Heart right ventricle (tissue), 16 donors: ENCODE data around the gene ABCC4. TPM values are rescaled to one million over a fixed set of nuclear protein-coding genes. Genes with fewer than 3 reads are reported as not detected.
A peak's percentile ranks its signal among the peaks of the same experiment; 100 is the strongest.

Experiments
- ATAC-seq, 8 donors: fragments of 200-7000 bp; cut with Tn5 transposase; one replicate each; pipeline ENCODE4 v1.9.1; 2020; ENCODE audit warnings: mild to moderate bottlenecking in 8 of 8, moderate library complexity in 8 of 8, moderate number of reproducible peaks in 1 of 8
- DNase-seq, 2 donors: peaks; one replicate each; pipeline ENCODE4 v3.0.0-alpha.2; 2020
- H3K27ac ChIP-seq, 10 donors: fragments of 200-600 bp; sonication (generic) in 2 of 10; one replicate each; pipeline versions ENCODE4 v1.5.0 to v1.8.0; 2020 to 2022; ENCODE audit warnings: mild to moderate bottlenecking in 3 of 10
- H3K27me3 ChIP-seq, 7 donors: fragments of 200-600 bp; one replicate each; pipeline ENCODE4 v1.8.0; 2021 to 2022; ENCODE audit warnings: mild to moderate bottlenecking in 2 of 7
- H3K36me3 ChIP-seq, 9 donors: fragments of 200-600 bp; sonication (generic) in 1 of 9; one replicate each; pipeline versions ENCODE4 v1.5.0 to v1.8.0; 2020 to 2022; ENCODE audit warnings: mild to moderate bottlenecking in 2 of 9
- H3K4me1 ChIP-seq, 9 donors: fragments of 200-600 bp; sonication (generic) in 1 of 9; one replicate each; pipeline versions ENCODE4 v1.5.0 to v1.8.0; 2020 to 2022; ENCODE audit warnings: mild to moderate bottlenecking in 4 of 9
- H3K4me3 ChIP-seq, 10 donors: fragments of 200-600 bp; sonication (generic) in 2 of 10; one replicate each; pipeline versions ENCODE4 v1.5.0 to v1.8.0; 2020 to 2022; ENCODE audit warnings: mild to moderate bottlenecking in 7 of 10, moderate library complexity in 2 of 10
- H3K9me3 ChIP-seq, 11 donors: fragments of 200-600 bp in 10 of 11; sonication (generic) in 2 of 11; one replicate each; pipeline versions ENCODE4 v1.5.0 to v1.8.0; 2013 to 2022; ENCODE audit warnings: mild to moderate bottlenecking in 2 of 11, control low read depth in 1 of 11, moderate library complexity in 1 of 11
- WGBS, 2 donors: extraction: QIAGEN DNeasy Blood & Tissue Kit; methylation state at CpG; one replicate each; pipeline ENCODE4 v1.1.7; 2013; ENCODE audit warnings: inconsistent platforms in 1 of 2; 5-methylcytosine and 5-hydroxymethylcytosine counted together
- intact Hi-C, 10 donors: fragments of 100-400 bp; cut with DNase I; formaldehyde crosslinking; loops; one replicate each; pipeline versions ENCODE4 v1.11.1 to v1.14.2; 2022
- polyA plus RNA-seq, 2 donors: library from polyadenylated mRNA; stranded (reverse); fragments of 200-250 nt; gene quantifications; one replicate each; pipeline ENCODE4 v1.2.3, GENCODE V29; 2013
- total RNA-seq, 10 donors: library from RNA; stranded (reverse); fragmentation: NEBNext Ultra II Directional in 3 of 10; extraction: Animal tissue kit (Norgen Biotek cat#: 25700) in 3 of 10; gene quantifications; one replicate each; pipeline versions ENCODE4 v1.2.1 to v1.2.4, GENCODE V29; 2021 to 2023
- TF ChIP-seq, protein P1 (sequence below), 9 donors: fragments of 200-600 bp; sonication (generic) in 2 of 9; IDR thresholded peaks; one replicate each; pipeline versions ENCODE4 v1.5.0 to v1.8.0; 2021 to 2022; ENCODE audit warnings: antibody characterized with exemption in 9 of 9, mild to moderate bottlenecking in 5 of 9, moderate library complexity in 1 of 9
- donor health status: Arrhythmogenic right ventricular cardiomyopathy.
- donor health status: ischemic (EF 13 %, LVEDD 7.1; RV severe dilation, severe dysfunction).
- donor health status: healthy with polysubstance abuse.
- donor health status: DM: no; HTN: yes; CAD: no.
- donor health status: DM: no; HTN: no; CAD: no.
- donor health status: ischemic (EF 25% LVEDD 6.9; RV normal size, moderate dysfunction).
- donor health status: ischemic (EF 25% LVEDD 5.7; RV mildly dilated, moderate dysfunction).
- donor health status: healthy.
- donor health status: DM: yes; HTN: yes; CAD: no.
- donor health status: Ischemic cardiomyopathy.
- donor health status: ischemic (EF 35%, LVEDD 5.7; RV mildly dilated, moderate dysfunction).
- donor health status: nonischemic (EF 11% LVEDD 7.7; RV severe dilation, severe dysfunction).
- donor health status: DM: yes; HTN: yes; CAD: no.
- donor health status: PGD.
- donor health status: ischemic (EF 29% LVEDD 5.4; RV normal size, mild dysfunction).
- donor health status: nonischemic (EF 23%, LVEDD 6.1; RV moderate dilation, normal function).

Gene ABCC4
- total and polyA plus RNA-seq, 12 donors: 1.1 to 6.7 (median 3.9) TPM

DNA sequence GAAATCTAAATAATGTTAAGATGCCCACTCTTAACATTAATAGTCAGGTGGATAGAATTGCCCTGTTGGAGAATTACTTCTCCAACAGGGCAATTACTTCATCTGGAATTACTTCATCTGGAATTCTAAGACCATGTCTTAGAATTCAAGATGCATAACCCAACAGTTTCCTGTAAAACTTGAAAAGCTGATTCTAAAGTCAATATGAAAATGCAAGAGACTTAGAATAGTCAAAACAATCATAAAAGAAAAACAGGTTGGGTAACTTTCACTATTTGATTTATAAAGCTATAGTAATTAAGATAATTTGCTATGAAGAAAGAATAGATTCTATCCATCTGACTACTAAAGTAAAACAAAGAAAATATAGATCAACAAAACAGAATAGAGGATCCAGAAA lies 75.2 kb downstream of the ABCC4 start:
- Histone ChIP-seq H3K9me3 (no peaks in the 10 kb centered on the region), H3K27ac (peak overlapping the region in 2 of 10 donors; percentile 48 to 77), H3K36me3 (no peaks in the 10 kb centered on the region), H3K4me1 (peaks cover 0 to 20% (median 0%) of the 10 kb centered on the region in 9 donors), H3K4me3 (no peak overlapping the region), H3K27me3 (no peaks in the 10 kb centered on the region)
- no peak for DNase-seq
- ATAC-seq: no peak
- intact Hi-C loops: no loop called here
- TF ChIP-seq, protein P1, sequence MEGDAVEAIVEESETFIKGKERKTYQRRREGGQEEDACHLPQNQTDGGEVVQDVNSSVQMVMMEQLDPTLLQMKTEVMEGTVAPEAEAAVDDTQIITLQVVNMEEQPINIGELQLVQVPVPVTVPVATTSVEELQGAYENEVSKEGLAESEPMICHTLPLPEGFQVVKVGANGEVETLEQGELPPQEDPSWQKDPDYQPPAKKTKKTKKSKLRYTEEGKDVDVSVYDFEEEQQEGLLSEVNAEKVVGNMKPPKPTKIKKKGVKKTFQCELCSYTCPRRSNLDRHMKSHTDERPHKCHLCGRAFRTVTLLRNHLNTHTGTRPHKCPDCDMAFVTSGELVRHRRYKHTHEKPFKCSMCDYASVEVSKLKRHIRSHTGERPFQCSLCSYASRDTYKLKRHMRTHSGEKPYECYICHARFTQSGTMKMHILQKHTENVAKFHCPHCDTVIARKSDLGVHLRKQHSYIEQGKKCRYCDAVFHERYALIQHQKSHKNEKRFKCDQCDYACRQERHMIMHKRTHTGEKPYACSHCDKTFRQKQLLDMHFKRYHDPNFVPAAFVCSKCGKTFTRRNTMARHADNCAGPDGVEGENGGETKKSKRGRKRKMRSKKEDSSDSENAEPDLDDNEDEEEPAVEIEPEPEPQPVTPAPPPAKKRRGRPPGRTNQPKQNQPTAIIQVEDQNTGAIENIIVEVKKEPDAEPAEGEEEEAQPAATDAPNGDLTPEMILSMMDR (IDR thresholded peaks at IDR 0.05): no peak

DNA sequence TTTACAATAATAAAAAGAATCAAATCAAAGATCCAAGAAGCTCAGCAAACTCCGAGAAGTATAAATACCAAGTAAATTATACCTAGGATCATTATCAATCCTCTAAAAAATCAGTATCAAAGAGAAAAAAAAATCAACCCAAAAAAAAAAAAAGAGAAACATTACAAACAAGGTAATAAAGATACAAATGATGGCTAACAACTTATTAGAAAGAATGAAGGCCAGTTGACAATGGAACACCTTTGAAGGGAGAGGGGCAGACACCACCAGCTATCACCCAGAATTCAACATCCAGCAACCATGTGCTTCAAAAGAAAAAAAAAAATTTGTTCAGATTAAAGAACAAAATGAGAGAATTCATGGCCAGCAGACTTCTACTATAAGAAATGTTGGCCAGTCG lies 77.2 kb downstream of the ABCC4 start:
- no peaks in the 10 kb centered on the region for H3K9me3 ChIP-seq
- TF ChIP-seq, protein P1 (IDR thresholded peaks at IDR 0.05): no peak
- no peaks in the 10 kb centered on the region for H3K27me3 ChIP-seq
- 98% methylated on average over 2 of the region's 2 CpGs for WGBS, 2 donors
- DNase-seq (no peak), ATAC-seq (no peak)
- no peak overlapping the region for H3K4me3 ChIP-seq
- peaks cover 0 to 20% (median 0%) of the 10 kb centered on the region in 9 donors for H3K4me1 ChIP-seq
- no peak overlapping the region for H3K27ac ChIP-seq
- no peaks in the 10 kb centered on the region for H3K36me3 ChIP-seq
- intact Hi-C loops: no loop called here

DNA sequence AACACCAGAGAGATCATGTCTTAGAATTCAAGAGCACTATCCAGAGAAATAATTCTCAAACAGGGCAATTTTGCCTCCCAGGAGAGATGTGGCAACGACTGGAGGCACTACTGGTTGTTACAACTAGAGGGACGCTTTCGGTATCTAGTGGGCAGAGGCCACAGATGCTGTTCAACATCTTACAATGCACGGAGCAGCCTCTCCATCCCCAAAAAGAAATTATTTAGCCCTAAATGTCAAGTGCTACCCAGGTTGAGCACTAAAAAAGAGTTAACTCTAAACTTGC lies 78.6 kb downstream of the ABCC4 start:
- Histone ChIP-seq H3K36me3 (no peaks in the 10 kb centered on the region), H3K4me1 (peaks cover 0 to 15% (median 0%) of the 10 kb centered on the region in 9 donors), H3K9me3 (no peaks in the 10 kb centered on the region), H3K27ac (no peak overlapping the region), H3K4me3 (no peak overlapping the region), H3K27me3 (no peaks in the 10 kb centered on the region)
- intact Hi-C loops: no loop called here
- DNase-seq (no peak), ATAC-seq (no peak)
- TF ChIP-seq, protein P1 (IDR thresholded peaks at IDR 0.05): no peak
- WGBS, 2 donors: 90 to 91% methylated on average over 4 of the region's 4 CpGs

DNA sequence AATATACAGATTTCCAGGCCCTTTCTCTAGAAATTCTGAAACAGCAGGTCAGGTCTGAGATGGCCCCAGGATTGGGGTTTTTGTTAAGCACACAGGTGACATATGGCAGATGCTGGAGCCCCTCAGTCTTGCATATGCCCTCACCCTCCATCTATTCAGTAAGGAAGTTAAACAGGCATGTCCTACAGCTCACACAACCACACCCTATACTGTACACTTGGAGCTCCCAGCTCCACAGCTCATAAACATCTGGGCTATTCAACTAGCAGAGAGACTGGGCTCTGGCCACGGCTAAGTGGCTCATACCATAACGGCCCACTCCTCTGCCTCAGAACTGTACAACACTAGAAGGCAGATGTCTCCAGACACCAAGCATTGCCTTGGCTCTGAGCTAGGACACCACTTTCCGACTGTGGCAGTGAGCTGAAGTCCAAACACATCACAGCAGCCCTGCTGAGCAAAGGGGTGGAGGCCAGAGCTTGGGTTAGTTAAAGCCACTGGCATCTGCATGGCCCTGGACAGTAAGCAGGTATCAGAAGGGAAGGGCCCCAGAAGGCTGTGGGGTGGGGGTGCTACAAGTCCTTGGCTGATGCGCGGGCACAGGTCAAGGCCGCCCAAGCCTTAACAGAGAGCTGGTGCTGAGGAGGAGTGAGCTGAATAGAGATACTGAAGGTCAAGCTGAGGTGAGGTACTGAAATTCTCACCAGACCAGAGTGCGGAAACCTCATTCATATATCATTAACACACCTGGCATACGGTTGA lies 79.1 kb downstream of the ABCC4 start:
- 78 to 79% methylated on average over 8 of the region's 8 CpGs for WGBS, 2 donors
- no peaks in the 10 kb centered on the region for H3K9me3 ChIP-seq
- H3K4me3 ChIP-seq: no peak overlapping the region
- no peaks in the 10 kb centered on the region for H3K27me3 ChIP-seq
- no peak overlapping the region for H3K27ac ChIP-seq
- intact Hi-C loops: no loop called here
- no peak for ATAC-seq
- no peaks in the 10 kb centered on the region for H3K36me3 ChIP-seq
- TF ChIP-seq, protein P1 (IDR thresholded peaks at IDR 0.05): no peak
- no peak for DNase-seq
- H3K4me1 ChIP-seq: peaks cover 0 to 10% (median 0%) of the 10 kb centered on the region in 9 donors
